Peyer's patch (tissue), 4 donors: ENCODE results near the gene CD300LG. TPM values are rescaled to one million over a fixed set of nuclear protein-coding genes. Genes with fewer than 3 reads are reported as not detected.

Experiments used
- DNase-seq, 3 donors: peaks; one replicate each; pipeline ENCODE4 v3.0.0-alpha.2; 2017 to 2019
- H3K27ac ChIP-seq, 4 donors: fragments of 200-600 bp; sonication (generic); one replicate each; pipeline ENCODE4 v1.5.1; 2016 to 2019
- H3K27me3 ChIP-seq, 2 donors: fragments of 200-600 bp; sonication (generic); one replicate each; pipeline ENCODE4 v1.5.1; 2019
- H3K36me3 ChIP-seq, 3 donors: fragments of 200-600 bp; sonication (generic); one replicate each; pipeline ENCODE4 v1.5.1; 2016 to 2019
- H3K4me1 ChIP-seq, 4 donors: fragments of 200-600 bp; sonication (generic); one replicate each; pipeline ENCODE4 v1.5.1; 2016 to 2019
- H3K4me3 ChIP-seq, 4 donors: fragments of 200-600 bp; sonication (generic); 1 replicate in 3 of 4; 2 replicates in 1 of 4; pipeline ENCODE4 v1.5.1; 2016 to 2019; ENCODE audit warnings: mild to moderate bottlenecking in 1 of 4
- H3K9me3 ChIP-seq, 4 donors: fragments of 200-600 bp; sonication (generic); one replicate each; pipeline ENCODE4 v1.5.1; 2016 to 2019; ENCODE audit warnings: mild to moderate bottlenecking in 1 of 4
- POLR2A ChIP-seq, 2 donors: fragments of 450-650 bp; IDR thresholded peaks; one replicate each; pipeline ENCODE4 v1.5.1; 2017; ENCODE audit warnings: antibody characterized with exemption in 2 of 2, mild to moderate bottlenecking in 2 of 2, moderate library complexity in 2 of 2
- total RNA-seq, 4 donors: library from RNA; depleted of rRNA; stranded (reverse); fragments of >200 nt; gene quantifications; one replicate each; pipeline ENCODE4 v1.1.0, GENCODE V29; 2016
- TF ChIP-seq, protein P1 (sequence below), 6 experiments: fragments of 450-650 bp in 4 of 6; fragments of 200-600 bp in 2 of 6; sonication (generic) in 1 of 6; IDR thresholded peaks; one replicate each; pipeline ENCODE4 v1.5.1; 2017 to 2019; ENCODE audit warnings: antibody characterized with exemption in 6 of 6, mild to moderate bottlenecking in 3 of 6, moderate library complexity in 1 of 6

Gene CD300LG
- total RNA-seq, 4 donors from 2014 or later: 0.54 TPM; not detected in 3

DNA sequence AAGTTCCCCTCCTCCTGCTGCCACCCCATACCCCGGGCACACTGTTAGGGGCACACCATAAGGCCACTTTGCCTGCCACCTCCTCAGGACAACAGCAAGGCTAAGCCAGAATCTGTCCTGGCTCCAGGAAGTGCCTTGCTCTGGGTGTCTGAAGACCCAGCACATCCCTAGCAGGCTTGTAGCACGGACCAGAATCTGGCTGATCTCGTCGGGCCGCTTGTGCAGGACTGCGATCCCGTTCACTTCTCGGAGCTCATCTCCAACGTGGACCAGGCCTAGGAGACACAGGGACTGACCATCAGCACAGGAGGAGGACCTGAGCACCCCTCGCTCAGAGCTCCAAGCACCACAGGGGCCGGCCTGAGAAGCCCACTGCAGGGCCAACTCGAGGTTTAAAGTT is 21.4 kb upstream of the CD300LG start:
- H3K9me3 ChIP-seq: no peaks in the 10 kb centered on the region
- TF ChIP-seq POLR2A (IDR thresholded peaks at IDR 0.05): no peak
- TF ChIP-seq, protein P1, sequence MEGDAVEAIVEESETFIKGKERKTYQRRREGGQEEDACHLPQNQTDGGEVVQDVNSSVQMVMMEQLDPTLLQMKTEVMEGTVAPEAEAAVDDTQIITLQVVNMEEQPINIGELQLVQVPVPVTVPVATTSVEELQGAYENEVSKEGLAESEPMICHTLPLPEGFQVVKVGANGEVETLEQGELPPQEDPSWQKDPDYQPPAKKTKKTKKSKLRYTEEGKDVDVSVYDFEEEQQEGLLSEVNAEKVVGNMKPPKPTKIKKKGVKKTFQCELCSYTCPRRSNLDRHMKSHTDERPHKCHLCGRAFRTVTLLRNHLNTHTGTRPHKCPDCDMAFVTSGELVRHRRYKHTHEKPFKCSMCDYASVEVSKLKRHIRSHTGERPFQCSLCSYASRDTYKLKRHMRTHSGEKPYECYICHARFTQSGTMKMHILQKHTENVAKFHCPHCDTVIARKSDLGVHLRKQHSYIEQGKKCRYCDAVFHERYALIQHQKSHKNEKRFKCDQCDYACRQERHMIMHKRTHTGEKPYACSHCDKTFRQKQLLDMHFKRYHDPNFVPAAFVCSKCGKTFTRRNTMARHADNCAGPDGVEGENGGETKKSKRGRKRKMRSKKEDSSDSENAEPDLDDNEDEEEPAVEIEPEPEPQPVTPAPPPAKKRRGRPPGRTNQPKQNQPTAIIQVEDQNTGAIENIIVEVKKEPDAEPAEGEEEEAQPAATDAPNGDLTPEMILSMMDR (IDR thresholded peaks at IDR 0.05): no peak
- no peak overlapping the region for H3K4me3 ChIP-seq
- no peaks in the 10 kb centered on the region for H3K27me3 ChIP-seq
- H3K36me3 ChIP-seq: no peaks in the 10 kb centered on the region
- no peak for DNase-seq
- H3K4me1 ChIP-seq: peaks cover 0 to 15% (median 0%) of the 10 kb centered on the region in 4 donors
- no peak overlapping the region for H3K27ac ChIP-seq

DNA sequence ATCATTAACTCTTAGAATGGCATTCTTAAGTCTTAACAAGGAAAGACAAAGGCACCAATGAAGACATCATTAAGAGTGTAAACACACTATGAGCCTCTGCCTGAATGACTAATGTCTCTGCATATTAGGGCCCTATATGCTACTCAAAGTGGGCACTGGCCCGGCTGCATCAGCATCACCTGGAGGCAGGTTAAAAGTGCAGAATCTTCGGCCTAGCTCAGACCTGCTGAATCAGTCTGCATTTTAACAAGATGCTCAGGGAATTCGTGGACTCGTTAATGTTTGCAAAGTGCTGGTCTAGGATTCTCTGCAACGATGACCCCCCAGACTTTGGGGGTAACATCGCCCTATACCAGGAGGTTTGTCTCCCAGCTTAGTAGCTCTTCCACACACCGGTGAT is 20.8 kb upstream of the CD300LG start:
- Histone ChIP-seq H3K4me1 (peaks cover 0 to 15% (median 0%) of the 10 kb centered on the region in 4 donors), H3K27me3 (no peaks in the 10 kb centered on the region), H3K9me3 (no peaks in the 10 kb centered on the region), H3K27ac (no peak overlapping the region), H3K36me3 (no peaks in the 10 kb centered on the region), H3K4me3 (no peak overlapping the region)
- TF ChIP-seq, protein P1 (IDR thresholded peaks at IDR 0.05): no peak
- TF ChIP-seq POLR2A (IDR thresholded peaks at IDR 0.05): no peak
- no peak for DNase-seq

DNA sequence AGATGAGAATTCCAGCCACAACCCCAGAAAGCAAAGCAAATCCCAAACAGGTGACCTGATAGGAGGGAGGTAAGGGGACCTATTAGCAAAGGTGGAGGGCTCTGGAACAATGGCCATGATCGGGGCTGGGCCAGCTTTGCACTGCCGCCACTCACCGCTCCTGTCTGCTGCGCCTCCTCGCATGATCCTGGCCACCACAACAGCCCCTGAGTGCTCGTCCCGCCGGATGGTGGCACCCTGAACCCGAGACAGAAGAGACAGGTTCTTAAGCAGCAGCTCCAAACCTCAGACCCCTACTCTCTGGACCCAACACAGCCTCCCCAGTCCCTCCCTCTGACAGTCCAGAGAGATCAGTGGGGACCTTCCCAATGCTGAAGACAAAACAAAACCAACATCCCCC is 19.4 kb upstream of the CD300LG start:
- TF ChIP-seq, protein P1 (IDR thresholded peaks at IDR 0.05): no peak
- no peak for TF ChIP-seq POLR2A (IDR thresholded peaks at IDR 0.05)

DNA sequence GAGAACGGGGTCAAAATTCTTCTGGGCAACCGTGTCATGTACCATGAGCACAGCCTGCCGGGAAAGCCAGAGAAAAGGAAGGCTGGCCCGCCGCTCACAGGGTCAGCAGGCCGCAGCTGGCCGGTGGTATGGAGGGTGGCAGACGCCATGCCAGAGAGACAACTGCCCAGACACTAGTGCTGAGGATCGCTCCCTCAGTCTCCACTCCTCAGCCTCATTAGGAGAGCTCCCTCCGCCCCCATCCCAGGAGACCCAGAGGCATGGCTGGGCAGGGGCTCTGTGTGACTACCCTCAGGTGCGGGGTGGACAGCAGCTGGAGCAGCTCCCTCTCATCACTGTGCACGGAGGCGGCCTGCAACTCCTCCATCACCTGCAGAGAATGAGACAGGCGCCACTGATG is 17.2 kb upstream of the CD300LG start:
- Histone ChIP-seq H3K4me1 (peaks cover 0 to 15% (median 8%) of the 10 kb centered on the region in 4 donors), H3K4me3 (no peak overlapping the region), H3K9me3 (no peaks in the 10 kb centered on the region), H3K36me3 (no peaks in the 10 kb centered on the region), H3K27ac (no peak overlapping the region), H3K27me3 (no peaks in the 10 kb centered on the region)
- DNase-seq: no peak
- TF ChIP-seq, protein P1 (IDR thresholded peaks at IDR 0.05): no peak
- TF ChIP-seq POLR2A (IDR thresholded peaks at IDR 0.05): no peak

More for the DNA sequence above, 19.4 kb upstream of the CD300LG start:
- no peaks in the 10 kb centered on the region for H3K36me3 ChIP-seq
- no peak overlapping the region for H3K27ac ChIP-seq
- no peaks in the 10 kb centered on the region for H3K27me3 ChIP-seq
- no peak for DNase-seq
- H3K9me3 ChIP-seq: no peaks in the 10 kb centered on the region
- no peak overlapping the region for H3K4me3 ChIP-seq
- H3K4me1 ChIP-seq: peaks cover 0 to 21% (median under 1%) of the 10 kb centered on the region in 4 donors

- Histone ChIP-seq H3K36me3 (no peaks in the 10 kb centered on the region), H3K27ac (no peak overlapping the region), H3K9me3 (no peaks in the 10 kb centered on the region), H3K4me1 (peaks cover 0 to 15% (median 8%) of the 10 kb centered on the region in 4 donors), H3K4me3 (no peak overlapping the region), H3K27me3 (no peaks in the 10 kb centered on the region)
- no peak for DNase-seq
- TF ChIP-seq, protein P1 (IDR thresholded peaks at IDR 0.05): no peak
Observed at GRCh38 chr17:43830510-43831140, 16.4 kb upstream of the CD300LG start.
